K562 treated with DMSO at 1 percent for 4 hours (cell line): Measurements from ENCODE around the gene PCDHGA9. TPM values are rescaled to one million over a fixed set of nuclear protein-coding genes. Genes with fewer than 3 reads are reported as not detected.

Source experiments
- total RNA-seq: library from RNA; unstranded; fragments of 300-600 nt; gene quantifications from 2 replicates; pipeline ENCODE4 v1.2.3, GENCODE V29; 2022; ENCODE audit not compliant: insufficient read depth

The PCDHGA9 gene
- not detected in 2 replicates for total RNA-seq

DNA sequence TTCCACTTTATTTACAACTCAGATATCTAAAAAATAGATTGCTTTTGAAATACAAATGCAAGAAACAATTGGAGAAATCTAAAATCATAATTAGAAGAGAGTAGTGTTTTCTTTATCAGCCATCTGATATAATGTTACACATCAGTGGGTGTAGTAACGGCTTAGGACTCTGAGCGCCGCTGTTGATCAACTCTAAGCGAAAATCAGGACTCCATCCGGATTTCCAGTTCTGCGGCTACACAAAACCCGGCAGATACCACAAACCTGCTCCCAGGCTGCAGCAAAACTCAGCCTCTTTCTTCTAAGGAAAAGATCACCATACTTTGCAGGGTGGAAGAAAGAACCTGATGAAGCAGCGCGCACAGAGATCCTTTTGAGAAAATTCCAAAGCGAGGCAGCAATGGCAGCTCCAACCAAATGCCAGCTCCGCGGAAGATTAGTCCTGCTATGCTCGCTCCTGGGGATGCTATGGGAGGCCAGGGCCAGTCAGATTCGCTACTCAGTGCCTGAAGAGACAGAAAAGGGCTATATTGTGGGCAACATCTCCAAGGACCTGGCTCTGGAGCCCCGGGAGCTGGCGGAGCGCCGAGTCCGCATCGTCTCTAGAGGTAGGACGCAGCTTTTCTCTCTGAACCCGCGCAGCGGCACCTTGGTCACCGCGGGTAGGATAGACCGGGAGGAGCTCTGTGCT, at the start of gene PCDHGA9:
Gene PCDHGA9 (plus strand): TSS at position 226 of the 691 bp plus-strand sequence. CDS start 175 bp downstream, at position 401.

DNA sequence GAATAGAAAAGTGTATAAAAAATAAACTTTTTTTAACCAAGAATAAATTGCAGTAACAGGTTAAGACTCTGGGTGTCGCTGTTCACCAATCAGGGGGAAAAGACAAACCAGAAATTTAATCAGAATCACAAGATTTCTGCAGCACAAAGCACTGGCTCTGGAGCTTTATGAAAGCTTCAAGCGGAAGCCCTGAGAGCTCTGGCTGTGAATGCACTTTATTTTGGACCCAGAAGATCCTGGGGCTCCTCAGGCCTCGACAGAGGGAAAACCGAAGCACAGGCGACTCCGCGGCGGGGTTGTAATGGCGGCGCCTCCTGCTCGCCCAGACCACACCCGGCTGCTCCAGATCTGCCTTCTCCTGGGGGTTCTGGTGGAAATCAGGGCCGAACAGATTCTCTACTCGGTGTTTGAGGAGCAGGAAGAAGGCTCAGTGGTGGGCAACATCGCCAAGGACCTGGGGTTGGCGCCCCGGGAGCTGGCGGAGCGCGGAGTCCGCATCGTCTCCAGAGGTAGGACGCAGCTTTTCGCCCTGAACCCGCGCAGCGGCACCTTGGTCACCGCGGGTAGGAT, 47.6 kb upstream of the PCDHGA9 start, which contains the start of gene PCDHGA4:
Gene PCDHGA4 (plus strand): TSS at position 122 of the 570 bp plus-strand sequence. CDS start 87 bp downstream, at position 209.

DNA sequence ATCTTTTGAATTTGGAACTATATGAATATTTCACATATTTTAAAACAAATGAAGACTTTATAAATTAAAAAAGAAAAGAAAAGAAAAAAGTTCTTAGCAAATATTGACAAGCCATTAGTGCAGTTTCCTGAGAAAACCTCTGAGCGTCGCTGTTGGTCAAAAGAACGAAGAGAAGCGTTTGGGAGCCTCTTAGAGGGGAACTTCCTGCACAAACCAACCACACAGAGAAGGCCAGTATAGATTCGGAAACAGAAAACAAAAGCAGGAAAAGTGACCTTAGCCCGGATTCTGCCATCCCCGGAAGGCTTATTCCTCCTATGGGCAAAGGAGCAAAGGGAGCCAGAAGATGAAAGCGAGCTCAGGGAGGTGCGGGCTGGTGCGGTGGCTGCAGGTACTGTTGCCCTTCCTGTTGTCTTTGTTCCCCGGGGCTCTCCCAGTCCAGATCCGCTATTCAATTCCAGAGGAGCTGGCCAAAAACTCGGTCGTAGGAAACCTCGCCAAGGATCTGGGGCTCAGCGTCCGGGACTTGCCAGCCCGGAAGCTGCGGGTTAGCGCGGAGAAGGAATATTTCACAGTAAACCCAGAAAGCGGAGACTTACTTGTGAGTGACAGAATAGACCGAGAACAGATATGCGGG, 42.7 kb upstream of the PCDHGA9 start, which contains the start of gene PCDHGB2:
Gene PCDHGB2 (plus strand): TSS at position 205 of the 637 bp plus-strand sequence. CDS start 142 bp downstream, at position 347.

DNA sequence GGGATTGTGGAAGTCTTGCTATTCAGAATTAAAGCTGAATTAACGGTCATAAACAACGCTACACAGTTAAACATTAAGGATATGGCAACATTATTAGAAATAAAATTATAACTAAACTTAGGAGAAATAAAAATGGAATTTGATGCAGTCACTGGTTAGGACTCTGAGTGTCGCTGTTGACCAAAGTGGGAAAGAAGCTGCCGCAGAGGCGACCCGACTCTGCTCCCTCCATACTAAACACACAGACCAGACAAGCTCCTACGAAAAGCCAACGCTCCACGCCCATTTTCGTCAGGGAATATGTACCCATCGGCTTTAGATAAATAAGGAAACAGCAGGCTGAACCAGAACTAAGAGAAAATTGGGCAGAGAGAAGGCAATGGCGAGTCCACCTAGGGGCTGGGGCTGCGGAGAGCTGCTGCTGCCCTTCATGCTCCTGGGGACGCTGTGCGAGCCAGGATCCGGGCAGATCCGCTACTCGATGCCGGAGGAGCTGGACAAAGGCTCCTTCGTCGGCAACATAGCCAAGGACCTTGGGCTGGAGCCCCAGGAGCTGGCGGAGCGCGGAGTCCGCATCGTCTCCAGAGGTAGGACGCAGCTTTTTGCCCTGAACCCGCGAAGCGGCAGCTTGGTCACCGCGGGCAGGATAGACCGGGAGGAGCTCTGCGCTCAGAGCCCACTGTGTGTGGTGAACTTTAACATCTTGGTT, 38.5 kb upstream of the PCDHGA9 start, which contains the start of gene PCDHGA5:
Gene PCDHGA5 (plus strand): TSS at position 211 of the 709 bp plus-strand sequence. CDS start 169 bp downstream, at position 380.

DNA sequence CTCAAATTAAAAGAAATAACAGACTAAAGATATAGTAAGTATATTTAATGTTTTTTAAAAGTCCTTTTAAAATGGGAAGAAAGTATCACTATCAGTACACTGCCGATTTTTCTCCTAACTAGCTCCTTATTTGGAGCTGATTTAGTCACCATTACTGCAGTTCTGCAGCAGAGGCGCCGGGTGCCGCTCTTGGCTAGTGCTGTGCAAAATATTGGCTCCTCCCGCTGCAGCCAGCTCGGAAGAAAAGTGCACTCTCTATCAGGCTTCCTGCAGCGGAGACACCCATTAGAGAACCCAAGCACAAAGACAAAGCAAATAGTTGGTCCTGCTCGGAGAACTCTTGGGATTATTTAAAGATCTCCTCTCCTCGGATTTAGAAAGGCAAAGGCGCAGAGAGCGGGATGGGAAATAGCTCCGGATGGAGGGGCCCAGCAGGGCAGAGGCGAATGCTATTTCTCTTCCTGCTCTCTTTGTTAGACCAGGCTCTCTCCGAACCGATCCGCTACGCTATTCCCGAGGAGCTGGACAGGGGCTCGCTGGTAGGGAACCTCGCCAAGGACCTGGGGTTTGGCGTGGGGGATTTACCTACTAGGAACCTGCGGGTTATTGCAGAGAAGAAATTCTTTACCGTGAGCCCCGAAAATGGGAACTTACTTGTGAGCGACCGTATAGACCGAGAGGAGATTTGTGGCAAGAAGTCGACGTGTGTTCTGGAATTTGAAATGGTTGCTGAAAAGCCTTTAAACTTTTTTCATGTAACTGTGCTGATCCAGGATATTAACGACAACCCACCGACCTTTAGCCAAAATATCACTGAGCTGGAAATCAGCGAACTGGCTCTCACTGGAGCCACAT, 32.4 kb upstream of the PCDHGA9 start, which contains the start of gene PCDHGB3:
Gene PCDHGB3 (plus strand): TSS at position 249 of the 855 bp plus-strand sequence. CDS start 153 bp downstream, at position 402.

DNA sequence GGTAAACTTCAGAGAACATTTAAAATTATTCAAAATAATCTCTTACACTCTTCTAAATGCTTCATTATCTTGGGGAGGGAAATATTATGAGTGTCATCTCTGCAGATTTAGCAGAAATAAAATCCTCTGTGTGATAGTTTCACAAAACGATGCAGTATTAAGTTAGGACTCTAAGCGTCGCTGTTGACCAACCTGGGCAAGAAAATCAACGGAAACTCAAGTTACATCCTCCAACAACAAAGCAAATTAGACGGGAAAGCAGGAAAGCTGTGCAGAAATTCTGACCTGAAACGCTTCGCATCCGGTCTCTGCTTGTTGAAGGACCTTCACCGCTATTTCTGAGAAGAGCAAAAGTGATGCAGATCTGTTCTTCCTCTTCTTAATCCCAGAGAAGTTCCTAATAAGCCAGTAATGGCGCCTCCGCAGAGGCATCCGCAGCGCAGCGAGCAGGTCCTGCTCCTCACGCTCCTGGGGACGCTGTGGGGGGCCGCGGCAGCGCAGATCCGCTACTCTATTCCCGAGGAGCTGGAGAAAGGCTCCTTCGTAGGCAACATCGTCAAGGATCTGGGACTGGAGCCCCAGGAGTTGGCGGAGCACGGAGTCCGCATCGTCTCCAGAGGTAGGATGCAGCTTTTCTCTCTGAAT, 28.8 kb upstream of the PCDHGA9 start, which contains the start of gene PCDHGA6:
Gene PCDHGA6 (plus strand): TSS at position 219 of the 645 bp plus-strand sequence. CDS start 193 bp downstream, at position 412.

DNA sequence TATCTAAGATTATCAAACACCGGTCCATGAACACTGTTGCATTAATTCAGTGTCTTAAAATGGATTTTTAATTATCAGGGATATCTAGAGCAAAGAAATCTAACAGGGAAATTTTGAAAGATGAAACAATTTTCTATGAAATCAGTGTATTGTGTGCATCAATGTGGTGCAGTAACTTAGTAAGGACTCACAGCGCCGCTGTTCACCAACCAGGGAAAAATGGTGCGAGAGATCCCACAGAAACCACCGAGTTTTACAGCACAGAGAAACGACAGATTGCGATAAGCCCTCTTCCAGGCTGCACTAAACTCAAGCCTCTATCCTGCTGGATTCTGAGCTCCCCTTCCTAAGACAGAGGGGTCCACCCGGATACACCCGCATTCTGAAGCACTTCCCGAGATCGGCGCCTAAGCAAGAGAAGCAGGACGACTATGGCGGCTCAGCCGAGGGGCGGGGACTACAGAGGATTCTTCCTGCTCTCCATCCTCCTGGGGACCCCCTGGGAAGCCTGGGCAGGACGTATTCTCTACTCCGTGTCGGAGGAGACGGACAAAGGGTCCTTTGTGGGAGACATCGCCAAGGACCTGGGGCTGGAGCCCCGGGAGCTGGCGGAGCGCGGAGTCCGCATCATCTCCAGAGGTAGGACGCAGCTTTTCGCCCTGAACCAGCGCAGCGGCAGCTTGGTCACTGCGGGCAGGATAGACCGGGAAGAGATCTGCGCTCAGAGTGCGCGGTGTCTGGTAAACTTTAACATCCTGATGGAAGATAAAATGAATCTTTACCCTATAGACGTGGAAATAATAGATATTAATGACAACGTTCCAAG, 19.9 kb upstream of the PCDHGA9 start, which contains the start of gene PCDHGA7:
Gene PCDHGA7 (plus strand): TSS at position 274 of the 826 bp plus-strand sequence. CDS start 158 bp downstream, at position 432.

DNA sequence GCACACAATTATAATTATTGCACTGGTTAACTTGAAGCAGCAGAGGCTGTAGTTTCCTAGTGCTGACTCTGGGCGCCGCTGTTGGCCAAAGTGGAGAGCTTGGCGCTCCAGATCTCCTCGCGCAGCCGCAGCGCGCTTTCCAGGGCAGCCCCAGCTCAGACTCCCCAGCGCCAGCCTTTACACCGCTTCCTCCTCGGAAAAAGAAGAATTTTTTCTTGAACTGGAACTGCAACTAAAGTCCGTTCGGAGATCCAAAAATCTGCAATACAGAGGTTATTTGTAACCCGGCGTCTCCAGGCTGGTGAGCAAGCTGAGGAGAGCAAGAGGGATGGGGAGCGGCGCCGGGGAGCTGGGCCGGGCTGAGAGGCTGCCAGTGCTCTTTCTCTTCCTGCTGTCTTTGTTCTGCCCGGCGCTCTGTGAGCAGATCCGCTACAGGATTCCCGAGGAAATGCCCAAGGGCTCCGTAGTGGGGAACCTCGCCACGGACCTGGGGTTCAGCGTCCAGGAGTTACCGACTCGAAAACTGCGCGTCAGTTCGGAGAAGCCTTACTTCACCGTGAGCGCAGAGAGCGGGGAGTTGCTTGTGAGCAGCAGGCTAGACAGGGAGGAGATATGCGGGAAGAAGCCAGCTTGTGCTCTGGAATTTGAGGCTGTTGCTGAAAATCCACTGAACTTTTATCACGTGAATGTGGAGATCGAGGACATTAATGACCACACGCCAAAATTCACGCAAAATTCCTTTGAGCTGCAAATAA, 14.8 kb upstream of the PCDHGA9 start, which contains the start of gene PCDHGB4:
Gene PCDHGB4 (plus strand): TSS at position 142 of the 755 bp plus-strand sequence. CDS start 187 bp downstream, at position 329.

DNA sequence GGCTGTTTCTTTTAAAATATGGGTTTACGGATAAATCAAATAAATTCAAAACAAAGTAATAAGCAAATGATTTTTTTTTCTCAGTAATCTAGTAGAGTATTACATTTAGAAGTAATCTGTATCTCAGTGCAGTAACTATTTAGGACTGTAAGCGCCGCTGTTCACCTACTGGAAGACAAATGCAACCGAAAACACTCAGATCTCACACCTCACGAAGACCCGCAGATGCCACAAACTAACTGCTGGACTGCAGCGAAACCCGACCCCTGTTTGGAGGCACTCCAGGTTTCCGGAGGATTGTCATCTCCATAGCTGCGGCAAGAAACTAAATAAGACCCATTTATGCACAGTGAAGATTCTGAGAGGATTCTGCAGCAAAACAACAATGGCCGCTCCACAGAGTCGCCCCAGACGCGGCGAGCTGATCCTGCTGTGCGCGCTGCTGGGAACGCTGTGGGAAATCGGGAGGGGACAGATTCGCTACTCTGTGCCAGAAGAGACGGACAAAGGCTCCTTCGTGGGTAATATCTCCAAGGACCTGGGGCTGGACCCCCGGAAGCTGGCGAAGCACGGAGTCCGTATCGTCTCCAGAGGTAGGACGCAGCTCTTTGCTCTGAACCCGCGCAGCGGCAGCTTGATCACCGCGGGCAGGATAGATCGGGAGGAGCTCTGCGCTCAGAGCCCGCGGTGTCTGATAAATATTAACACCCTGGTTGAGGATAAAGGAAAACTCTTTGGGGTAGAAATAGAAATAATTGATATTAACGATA, 10.0 kb upstream of the PCDHGA9 start, which contains the start of gene PCDHGA8:
Gene PCDHGA8 (plus strand): TSS at position 205 of the 770 bp plus-strand sequence. CDS start 181 bp downstream, at position 386.

DNA sequence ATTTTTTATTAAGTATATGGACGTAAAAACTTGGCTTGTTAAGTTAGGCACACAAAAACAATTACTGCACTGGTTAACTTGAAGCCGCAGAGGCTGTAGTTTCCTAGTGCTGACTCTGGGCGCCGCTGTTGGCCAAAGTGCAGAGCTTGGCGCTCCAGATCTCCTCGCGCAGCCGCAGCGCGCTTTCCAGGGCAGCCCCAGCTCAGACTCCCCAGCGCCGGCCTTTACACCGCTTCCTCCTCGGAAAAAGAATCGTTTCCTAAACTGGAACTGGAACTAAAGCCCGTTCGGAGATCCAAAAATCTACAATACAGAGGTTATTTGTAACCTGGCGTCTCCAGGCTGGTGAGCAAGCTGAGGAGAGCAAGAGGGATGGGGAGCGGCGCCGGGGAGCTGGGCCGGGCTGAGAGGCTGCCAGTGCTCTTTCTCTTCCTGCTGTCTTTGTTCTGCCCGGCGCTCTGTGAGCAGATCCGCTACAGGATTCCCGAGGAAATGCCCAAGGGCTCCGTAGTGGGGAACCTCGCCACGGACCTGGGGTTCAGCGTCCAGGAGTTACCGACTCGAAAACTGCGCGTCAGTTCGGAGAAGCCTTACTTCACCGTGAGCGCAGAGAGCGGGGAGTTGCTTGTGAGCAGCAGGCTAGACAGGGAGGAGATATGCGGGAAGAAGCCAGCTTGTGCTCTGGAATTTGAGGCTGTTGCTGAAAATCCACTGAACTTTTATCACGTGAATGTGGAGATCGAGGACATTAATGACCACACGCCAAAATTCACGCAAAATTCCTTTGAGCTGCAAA, 4.6 kb upstream of the PCDHGA9 start, which contains the start of gene PCDHGB5:
Gene PCDHGB5 (plus strand): TSS at position 192 of the 796 bp plus-strand sequence. CDS start 181 bp downstream, at position 373.

DNA sequence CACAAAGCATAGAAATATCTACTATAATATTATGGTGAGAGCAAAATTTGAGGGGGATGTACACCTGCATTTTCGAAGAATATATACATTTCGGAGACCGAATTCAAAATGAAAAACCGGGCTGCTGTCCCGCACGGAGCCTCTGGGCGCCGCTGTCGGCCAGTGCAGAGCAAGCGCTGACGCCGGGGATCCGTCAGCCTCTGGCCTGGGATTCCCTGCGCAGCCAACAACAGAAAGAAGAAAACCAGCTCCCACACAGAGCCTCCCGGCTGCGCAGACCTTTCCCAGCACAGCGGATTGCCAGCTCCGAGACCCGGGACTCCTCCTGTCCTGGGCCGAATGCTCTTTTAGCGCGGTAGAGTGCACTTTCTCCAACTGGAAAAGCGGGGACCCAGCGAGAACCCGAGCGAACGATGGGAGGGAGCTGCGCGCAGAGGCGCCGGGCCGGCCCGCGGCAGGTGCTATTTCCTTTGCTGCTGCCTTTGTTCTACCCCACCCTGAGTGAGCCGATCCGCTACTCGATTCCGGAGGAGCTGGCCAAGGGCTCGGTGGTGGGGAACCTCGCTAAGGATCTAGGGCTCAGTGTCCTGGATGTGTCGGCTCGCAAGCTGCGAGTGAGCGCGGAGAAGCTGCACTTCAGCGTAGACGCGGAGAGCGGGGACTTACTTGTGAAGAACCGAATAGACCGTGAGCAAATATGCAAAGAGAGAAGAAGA, 5.4 kb downstream of the PCDHGA9 start, which contains the start of gene PCDHGB6:
Gene PCDHGB6 (plus strand): TSS at position 232 of the 716 bp plus-strand sequence. CDS start 182 bp downstream, at position 414.

DNA sequence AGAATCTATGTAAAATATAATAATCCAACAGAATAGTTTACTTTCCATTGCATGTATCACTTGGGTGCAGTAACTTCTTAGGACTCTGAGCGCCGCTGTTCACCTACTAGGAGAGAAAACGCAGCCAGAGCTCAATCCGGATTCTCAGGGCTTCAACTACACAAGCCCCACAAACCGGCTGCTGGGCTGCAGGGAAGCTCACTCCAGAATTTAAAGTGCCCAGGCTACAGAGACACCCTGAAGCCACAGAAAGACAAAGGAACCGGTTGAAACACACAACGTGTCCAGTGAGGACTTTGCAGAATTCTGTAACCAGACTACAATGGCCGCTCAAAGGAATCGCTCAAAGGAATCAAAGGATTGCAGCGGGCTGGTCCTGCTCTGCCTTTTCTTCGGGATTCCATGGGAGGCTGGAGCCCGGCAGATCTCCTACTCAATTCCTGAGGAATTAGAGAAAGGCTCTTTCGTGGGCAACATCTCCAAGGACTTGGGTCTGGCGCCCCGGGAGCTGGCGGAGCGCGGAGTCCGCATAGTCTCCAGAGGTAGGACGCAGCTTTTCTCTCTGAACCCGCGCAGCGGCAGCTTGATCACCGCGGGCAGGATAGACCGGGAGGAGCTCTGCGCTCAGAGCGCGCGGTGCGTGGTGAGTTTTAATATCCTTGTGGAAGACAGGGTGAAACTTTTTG, 10.4 kb downstream of the PCDHGA9 start, which contains the start of gene PCDHGA10:
Gene PCDHGA10 (plus strand): TSS at position 134 of the 686 bp plus-strand sequence. CDS start 189 bp downstream, at position 323.

DNA sequence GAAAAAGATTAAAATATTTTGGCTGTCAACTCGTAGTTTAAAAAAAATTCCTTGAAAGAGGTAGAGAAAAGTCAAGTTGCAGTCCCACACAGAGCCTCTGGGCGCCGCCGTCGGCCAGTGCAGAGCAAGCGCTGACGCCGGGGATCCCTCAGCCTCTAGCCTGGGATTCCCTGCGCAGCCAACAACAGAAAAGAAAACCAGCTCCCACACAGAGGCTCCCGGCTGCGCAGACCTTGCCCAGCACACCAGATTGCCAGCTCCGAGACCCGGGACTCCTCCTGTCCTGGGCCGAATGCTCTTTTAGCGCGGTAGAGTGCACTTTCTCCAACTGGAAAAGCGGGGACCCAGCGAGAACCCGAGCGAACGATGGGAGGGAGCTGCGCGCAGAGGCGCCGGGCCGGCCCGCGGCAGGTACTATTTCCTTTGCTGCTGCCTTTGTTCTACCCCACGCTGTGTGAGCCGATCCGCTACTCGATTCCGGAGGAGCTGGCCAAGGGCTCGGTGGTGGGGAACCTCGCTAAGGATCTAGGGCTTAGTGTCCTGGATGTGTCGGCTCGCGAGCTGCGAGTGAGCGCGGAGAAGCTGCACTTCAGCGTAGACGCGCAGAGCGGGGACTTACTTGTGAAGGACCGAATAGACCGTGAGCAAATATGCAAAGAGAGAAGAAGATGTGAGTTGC, 15.1 kb downstream of the PCDHGA9 start, which contains the start of gene PCDHGB7:
Gene PCDHGB7 (plus strand): TSS at position 184 of the 679 bp plus-strand sequence. CDS start 183 bp downstream, at position 367.

DNA sequence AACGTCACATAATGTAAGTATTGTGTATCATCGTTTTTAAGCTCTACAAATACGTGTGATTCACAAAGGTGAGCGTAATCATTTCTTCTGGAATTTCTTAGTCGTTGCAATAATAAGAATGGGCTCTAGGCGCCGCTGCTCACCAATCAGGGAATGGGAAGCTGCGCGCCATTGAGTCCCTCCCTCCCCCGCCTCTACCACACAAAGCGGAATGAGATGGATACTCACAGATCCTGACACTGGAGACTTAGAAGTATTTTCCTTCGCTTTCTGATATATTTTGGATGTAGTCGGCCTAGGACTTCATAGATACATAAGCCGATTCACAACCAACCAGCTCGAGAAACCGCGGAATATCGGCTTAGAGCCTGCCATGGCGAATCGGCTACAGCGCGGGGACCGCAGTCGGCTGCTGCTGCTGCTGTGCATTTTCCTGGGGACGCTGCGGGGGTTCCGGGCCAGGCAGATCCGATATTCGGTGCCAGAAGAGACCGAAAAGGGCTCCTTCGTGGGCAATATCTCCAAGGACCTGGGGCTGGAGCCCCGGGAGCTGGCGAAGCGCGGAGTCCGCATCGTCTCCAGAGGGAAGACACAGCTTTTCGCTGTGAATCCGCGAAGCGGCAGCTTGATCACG, 18.4 kb downstream of the PCDHGA9 start, which contains the start of gene PCDHGA11:
Gene PCDHGA11 (plus strand): TSS at position 197 of the 634 bp plus-strand sequence. CDS start 177 bp downstream, at position 374.

